Kidney epithelial cell (primary cell): ENCODE results near the gene BCAR1. TPM values are rescaled to one million over a fixed set of nuclear protein-coding genes. Genes with fewer than 3 reads are reported as not detected.
"Not testable (repeated sequence)": the region's sequence is repeated elsewhere in the genome, so short reads cannot be mapped to it uniquely, and the experiment has no call there.

Experiments
- DNase-seq: peaks from one replicate; pipeline ENCODE4 v3.0.0-alpha.2; 2010; ENCODE audit warnings: low read depth
- H3K27me3 ChIP-seq: 2 replicates; pipeline ENCODE4 v1.6.0; 2011; ENCODE audit warnings: low read length; ENCODE audit not compliant: control insufficient read depth, insufficient read depth
- H3K36me3 ChIP-seq: 2 replicates; pipeline ENCODE4 v1.5.1; 2011; ENCODE audit warnings: low read length; ENCODE audit not compliant: control insufficient read depth, insufficient read depth
- H3K4me3 ChIP-seq: 2 replicates; pipeline ENCODE4 v1.5.1; 2011; ENCODE audit warnings: low read depth, mild to moderate bottlenecking, control low read depth, low read length
- total RNA-seq: library from RNA; depleted of rRNA; stranded (reverse); fragments of >200 nt; gene quantifications from 2 replicates; pipeline ENCODE4 v1.2.3, GENCODE V29; 2015
- TF ChIP-seq, protein P1 (sequence below): IDR thresholded peaks from 2 replicates; pipeline ENCODE4 v1.5.1; 2011; ENCODE audit warnings: mild to moderate bottlenecking, moderate library complexity, low read length, control low read depth, inconsistent platforms; ENCODE audit not compliant: insufficient read depth, poor library complexity, severe bottlenecking

Gene BCAR1
- total RNA-seq, 1 donor from 2014 or later, result 93.8 TPM

DNA sequence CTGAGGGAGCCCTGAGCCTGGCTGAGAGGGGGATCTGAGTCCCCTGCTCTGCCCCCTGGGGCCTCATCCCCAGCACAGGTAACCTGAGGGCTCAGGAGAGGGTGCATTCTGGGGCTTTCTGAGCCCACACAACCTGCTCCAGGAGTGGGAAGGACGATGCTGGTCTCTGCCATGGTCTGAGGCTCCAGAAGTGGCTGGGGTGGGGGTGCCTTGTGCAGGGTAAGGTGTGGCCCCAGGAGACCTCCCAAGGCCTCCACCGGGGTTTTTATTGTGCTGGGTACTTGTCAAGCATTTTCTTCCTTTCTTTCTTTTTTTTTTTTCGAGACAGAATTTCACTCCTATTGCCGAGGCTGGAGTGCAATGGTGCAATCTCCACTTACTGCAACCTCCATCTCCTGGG, 32.3 kb downstream of the BCAR1 start:
- no peak for DNase-seq
- Histone ChIP-seq H3K4me3 (no peak overlapping the region), H3K27me3 (no peaks in the 10 kb centered on the region), H3K36me3 (no peaks in the 10 kb centered on the region)
- TF ChIP-seq, protein P1, sequence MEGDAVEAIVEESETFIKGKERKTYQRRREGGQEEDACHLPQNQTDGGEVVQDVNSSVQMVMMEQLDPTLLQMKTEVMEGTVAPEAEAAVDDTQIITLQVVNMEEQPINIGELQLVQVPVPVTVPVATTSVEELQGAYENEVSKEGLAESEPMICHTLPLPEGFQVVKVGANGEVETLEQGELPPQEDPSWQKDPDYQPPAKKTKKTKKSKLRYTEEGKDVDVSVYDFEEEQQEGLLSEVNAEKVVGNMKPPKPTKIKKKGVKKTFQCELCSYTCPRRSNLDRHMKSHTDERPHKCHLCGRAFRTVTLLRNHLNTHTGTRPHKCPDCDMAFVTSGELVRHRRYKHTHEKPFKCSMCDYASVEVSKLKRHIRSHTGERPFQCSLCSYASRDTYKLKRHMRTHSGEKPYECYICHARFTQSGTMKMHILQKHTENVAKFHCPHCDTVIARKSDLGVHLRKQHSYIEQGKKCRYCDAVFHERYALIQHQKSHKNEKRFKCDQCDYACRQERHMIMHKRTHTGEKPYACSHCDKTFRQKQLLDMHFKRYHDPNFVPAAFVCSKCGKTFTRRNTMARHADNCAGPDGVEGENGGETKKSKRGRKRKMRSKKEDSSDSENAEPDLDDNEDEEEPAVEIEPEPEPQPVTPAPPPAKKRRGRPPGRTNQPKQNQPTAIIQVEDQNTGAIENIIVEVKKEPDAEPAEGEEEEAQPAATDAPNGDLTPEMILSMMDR, result no peak

DNA sequence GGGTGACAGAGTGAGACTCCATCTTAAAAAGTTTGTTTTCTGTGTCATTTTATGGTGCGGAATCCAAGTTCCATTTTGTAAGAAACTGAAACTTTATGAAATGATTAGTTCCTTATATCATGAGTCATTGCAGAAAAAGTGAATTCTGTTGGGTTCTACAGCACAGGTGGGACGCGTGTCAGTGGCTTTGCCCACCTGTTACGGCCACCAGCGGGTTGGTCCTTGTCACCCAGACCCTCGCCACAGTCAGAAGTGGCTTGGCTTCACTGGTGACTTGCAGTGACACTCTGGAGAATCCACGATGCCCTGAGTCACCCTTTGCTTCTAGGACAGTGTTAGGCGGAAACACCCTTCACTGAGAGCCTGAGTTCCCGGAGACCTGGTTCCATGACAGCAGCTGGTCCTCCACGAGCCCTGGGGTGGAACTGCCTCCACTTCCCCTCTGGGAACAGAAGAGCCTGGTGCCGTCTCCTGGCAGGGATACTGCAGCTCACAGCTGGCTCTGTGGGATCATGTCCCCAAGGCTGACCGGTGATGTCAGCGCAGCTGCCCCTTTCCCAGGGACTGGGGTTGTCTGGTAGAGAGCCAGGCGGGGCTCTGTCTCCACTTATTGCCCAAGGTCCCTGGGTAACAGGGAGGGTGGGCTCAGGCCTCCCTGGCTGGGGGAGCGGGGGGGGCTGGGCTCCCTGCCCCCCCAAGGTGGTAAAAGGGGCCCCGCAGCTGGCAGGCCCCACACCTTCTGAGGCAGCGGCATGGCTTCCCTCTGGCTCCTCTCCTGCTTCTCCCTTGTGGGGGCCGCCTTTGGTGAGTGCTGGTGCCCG, 33.0 kb downstream of the BCAR1 start, which contains the start of gene CTRB1:
TSS of gene CTRB1 (plus strand) at position 733 of the 821 bp plus-strand sequence. CDS start at position 753, 20 bp downstream.
- H3K27me3 ChIP-seq, result no peaks in the 10 kb centered on the region
- H3K36me3 ChIP-seq, result no peaks in the 10 kb centered on the region
- no peak for DNase-seq
- TF ChIP-seq, protein P1, result no peak
- no peak within 1 kb of the TSS for H3K4me3 ChIP-seq

DNA sequence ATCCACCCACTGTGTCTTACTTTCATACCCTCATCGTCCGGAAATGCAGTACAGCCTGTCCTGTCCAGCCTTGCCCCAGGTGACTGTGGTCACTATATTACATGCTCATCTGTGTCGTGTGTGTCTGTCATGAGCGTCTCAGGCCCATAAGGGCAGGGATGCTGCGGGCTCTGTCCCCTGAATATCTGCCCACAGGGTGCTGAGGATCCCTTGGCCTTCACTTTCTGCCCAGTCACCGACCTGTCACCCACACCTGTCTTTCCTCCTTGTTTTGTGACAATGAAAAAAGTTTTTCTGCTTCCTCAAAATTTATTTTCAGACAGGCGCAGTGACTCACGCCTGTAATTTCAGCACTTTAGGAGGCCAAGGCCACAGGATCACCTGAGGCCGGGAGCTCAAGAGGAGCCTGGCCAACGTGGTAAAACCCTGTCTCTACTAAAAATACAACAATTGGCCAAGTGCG, 34.0 kb downstream of the BCAR1 start:
- Histone ChIP-seq H3K36me3 (no peaks in the 10 kb centered on the region), H3K27me3 (no peaks in the 10 kb centered on the region), H3K4me3 (no peak overlapping the region)
- no peak for DNase-seq
- TF ChIP-seq, protein P1, result no peak

DNA sequence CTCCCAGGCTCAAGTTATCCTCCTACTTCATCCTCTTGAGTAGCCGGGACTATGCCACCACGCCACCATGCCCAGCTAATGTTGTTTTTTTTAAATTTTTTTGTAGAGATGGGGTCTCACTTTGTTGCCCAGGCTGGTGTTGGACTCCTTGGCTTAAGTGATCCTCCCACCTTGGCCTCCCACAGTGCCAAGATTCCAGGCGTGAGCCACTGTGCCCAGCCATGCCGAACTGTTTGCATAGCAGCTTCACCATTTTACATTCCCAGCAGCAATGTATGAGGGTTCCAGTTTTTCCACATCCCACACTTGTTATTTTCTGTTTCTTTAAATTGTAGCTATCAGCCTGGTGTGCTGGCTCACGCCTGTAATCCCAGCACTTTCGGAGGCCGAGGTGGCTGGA, 34.8 kb downstream of the BCAR1 start:
- Histone ChIP-seq H3K27me3 (no peaks in the 10 kb centered on the region), H3K4me3 (no peak overlapping the region), H3K36me3 (no peaks in the 10 kb centered on the region)
- TF ChIP-seq, protein P1, result no peak
- DNase-seq, result no peak

DNA sequence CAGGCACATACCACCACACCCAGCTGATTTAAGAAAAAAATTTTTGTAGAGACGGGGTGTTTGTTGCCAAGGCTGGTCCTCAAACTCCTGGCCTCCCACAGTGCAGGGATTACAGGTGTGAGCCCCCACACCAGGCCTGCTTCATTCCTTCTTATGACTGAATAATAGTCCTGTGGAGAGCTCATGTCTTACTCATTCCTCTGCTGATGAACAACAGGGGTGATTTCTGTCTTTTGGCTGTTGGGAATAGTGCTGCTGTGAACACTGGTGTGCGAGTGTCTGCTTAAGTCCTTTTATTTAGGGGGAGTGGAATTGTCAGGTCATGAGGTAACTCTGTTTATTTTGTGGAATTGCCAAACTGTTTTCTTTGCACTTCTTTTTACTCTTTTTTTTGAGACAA, 35.3 kb downstream of the BCAR1 start:
- Histone ChIP-seq H3K27me3 (no peaks in the 10 kb centered on the region), H3K4me3 (no peak overlapping the region), H3K36me3 (no peaks in the 10 kb centered on the region)
- no peak for DNase-seq
- TF ChIP-seq, protein P1, result no peak

DNA sequence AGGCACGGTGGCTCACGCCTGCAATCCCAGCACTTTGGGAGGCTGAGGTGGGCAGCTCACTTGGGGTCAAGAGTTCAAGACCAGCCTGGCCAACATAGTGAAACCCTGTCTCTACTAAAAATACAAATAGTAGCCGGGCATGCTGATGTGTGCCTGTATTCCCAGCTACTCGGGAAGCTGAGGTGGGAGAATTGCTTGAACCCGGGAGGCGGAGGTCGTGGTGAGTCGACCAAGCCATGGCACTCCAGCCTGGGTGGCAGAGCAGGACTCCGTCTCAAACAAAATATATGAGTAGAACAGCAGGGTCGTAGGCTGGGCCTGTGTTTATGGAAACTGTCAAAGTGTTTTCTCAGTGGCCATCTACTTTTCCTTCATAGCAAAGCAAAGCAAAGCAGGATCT, 40.1 kb downstream of the BCAR1 start:
- H3K36me3 ChIP-seq, H3K27me3 ChIP-seq, DNase-seq, H3K4me3 ChIP-seq: not testable (repeated sequence)
